GM12878 (cell line): ENCODE data around the gene PPP6R1. TPM values are rescaled to one million over a fixed set of nuclear protein-coding genes. Genes with fewer than 3 reads are reported as not detected.

Source experiments
- ATAC-seq: fragments of 200-7000 bp; cut with Tn5 transposase; 3 replicates; pipeline ENCODE4 v1.9.1; 2020; ENCODE audit warnings: mild to moderate bottlenecking, moderate library complexity
- BruUV-seq: library from RNA; stranded (reverse); fragments of 400-500 nt; replicated peaks from 2 replicates; lab custom pipeline; 2021; lab: Mats Ljungman, UMichigan
- CTCF ChIA-PET: fragments of 300-600 bp; sonication (Branson Sonifier 250); formaldehyde crosslinking; extraction: SDS; loops from one replicate; lab custom pipeline; 2021; ENCODE audit warnings: inconsistent platforms; lab: Yijun Ruan, JAX
- POLR2A ChIA-PET: fragments of 350-600 bp; formaldehyde crosslinking; extraction: SDS; loops from one replicate; lab custom pipeline; 2021; ENCODE audit warnings: inconsistent platforms; lab: Charles Lee
- RAD21 ChIA-PET: fragments of 300-600 bp; sonication (Branson Sonifier 250); formaldehyde crosslinking; loops from one replicate; lab custom pipeline; 2023; ENCODE audit warnings: antibody characterized with exemption; ENCODE audit not compliant: unreplicated experiment; lab: Charles Lee
- SMC1A ChIA-PET: fragments of 300-600 bp; sonication (Branson Sonifier 250); formaldehyde crosslinking; loops from one replicate; lab custom pipeline; 2023; ENCODE audit not compliant: unreplicated experiment, uncharacterized antibody; lab: Charles Lee
- DNase-seq: peaks from one replicate; pipeline ENCODE4 v3.0.0-alpha.2; 2011; ENCODE audit warnings: low read depth, low spot score
- FAIRE-seq: peaks from 3 replicates; lab custom pipeline; 2011; peaks lifted over from hg19 to GRCh38; lab: Jason Lieb, UNC
- H2AFZ ChIP-seq: 2 replicates; pipeline ENCODE4 v1.6.0; 2011; ENCODE audit warnings: low read depth, low read length, control low read depth; ENCODE audit not compliant: control insufficient read depth
- H3K27ac ChIP-seq: 2 replicates; pipeline ENCODE4 v1.5.1; 2011; ENCODE audit warnings: control low read depth; ENCODE audit not compliant: control insufficient read depth, insufficient read depth
- H3K27me3 ChIP-seq, 2 experiments: replicated peaks in 1 of 2; 2 replicates each; pipeline versions ENCODE4 v1.6.0 to v1.6.1; 2011; ENCODE audit warnings: low read length in 1 of 2; ENCODE audit not compliant: control insufficient read depth in 2 of 2, insufficient read depth in 2 of 2
- H3K36me3 ChIP-seq, 2 experiments: 2 replicates each; pipeline ENCODE4 v1.5.1; 2011; ENCODE audit warnings: low read length in 1 of 2; ENCODE audit not compliant: control insufficient read depth in 2 of 2, insufficient read depth in 2 of 2
- H3K4me1 ChIP-seq: 2 replicates; pipeline ENCODE4 v1.6.1; 2011; ENCODE audit warnings: mild to moderate bottlenecking, low read length, moderate library complexity, mixed read lengths; ENCODE audit not compliant: control insufficient read depth, insufficient read depth
- H3K4me2 ChIP-seq: 2 replicates; pipeline ENCODE4 v1.6.0; 2011; ENCODE audit warnings: control low read depth; ENCODE audit not compliant: control insufficient read depth, insufficient read depth
- H3K4me3 ChIP-seq: fragments of 200-600 bp; sonication (generic); 2 replicates; pipeline ENCODE4 v1.5.1; 2016
- H3K79me2 ChIP-seq: 2 replicates; pipeline ENCODE4 v1.6.0; 2011; ENCODE audit warnings: low read length; ENCODE audit not compliant: control insufficient read depth, insufficient read depth
- H3K9ac ChIP-seq: 2 replicates; pipeline ENCODE4 v1.8.0; 2011; ENCODE audit warnings: low read length, control low read depth, mixed read lengths; ENCODE audit not compliant: control insufficient read depth, insufficient read depth
- H3K9me3 ChIP-seq: replicated peaks from 3 replicates; pipeline ENCODE4 v1.5.1; 2011; ENCODE audit warnings: mild to moderate bottlenecking, low read length; ENCODE audit not compliant: control insufficient read depth, insufficient read depth
- H4K20me1 ChIP-seq: 2 replicates; pipeline ENCODE4 v1.6.0; 2011; ENCODE audit not compliant: control insufficient read depth, insufficient read depth
- DPF2 ChIP-seq: fragments of 450-650 bp; IDR thresholded peaks from 2 replicates; pipeline ENCODE4 v1.6.1; 2017; ENCODE audit warnings: mild to moderate bottlenecking
- ESRRA ChIP-seq: IDR thresholded peaks from 2 replicates; pipeline ENCODE4 v1.6.1; 2012; ENCODE audit warnings: mild to moderate bottlenecking, low read length, improper control_type of control experiment
- HDGF ChIP-seq: fragments of 450-650 bp; IDR thresholded peaks from 2 replicates; pipeline ENCODE4 v1.6.1; 2016; ENCODE audit warnings: antibody characterized with exemption
- KAT2A ChIP-seq: conservative IDR thresholded peaks from 2 replicates; pipeline ENCODE4 v1.6.1; 2011; ENCODE audit warnings: low read depth, low read length; ENCODE audit not compliant: control insufficient read depth
- KLF5 ChIP-seq: fragments of 450-650 bp; IDR thresholded peaks from 2 replicates; pipeline ENCODE4 v1.6.1; 2014; ENCODE audit warnings: mild to moderate bottlenecking; ENCODE audit not compliant: partially characterized antibody
- LARP7 ChIP-seq: fragments of 450-650 bp; IDR thresholded peaks from 2 replicates; pipeline ENCODE4 v1.6.1; 2017; ENCODE audit warnings: mild to moderate bottlenecking
- PAX8 ChIP-seq: fragments of 450-650 bp; IDR thresholded peaks from 2 replicates; pipeline ENCODE4 v1.6.1; 2017; ENCODE audit warnings: mild to moderate bottlenecking, moderate library complexity
- RAD21 ChIP-seq: IDR thresholded peaks from 2 replicates; pipeline ENCODE4 v1.6.1; 2011; ENCODE audit warnings: mild to moderate bottlenecking, low read depth, low read length, moderate library complexity; ENCODE audit not compliant: insufficient read depth
- SUPT20H ChIP-seq: IDR thresholded peaks from 2 replicates; pipeline ENCODE4 v1.6.1; 2011; ENCODE audit warnings: low read depth, mild to moderate bottlenecking, low read length, moderate library complexity, borderline replicate concordance; ENCODE audit not compliant: control insufficient read depth
- ZBED1 ChIP-seq: IDR thresholded peaks from 2 replicates; pipeline ENCODE4 v1.6.1; 2016; ENCODE audit warnings: borderline replicate concordance
- ZBTB11 ChIP-seq: fragments of 450-650 bp; formaldehyde crosslinking; IDR thresholded peaks from 2 replicates; pipeline ENCODE4 v1.5.0; 2022; ENCODE audit warnings: mild to moderate bottlenecking, missing genetic modification characterization
- WGBS: methylation state at CpG from one replicate; pipeline ENCODE4 v1.1.6; 2016; ENCODE audit warnings: low lambda C conversion rate; ENCODE audit not compliant: insufficient replicate concordance, insufficient coverage; ENCODE audit errors: missing lambda C conversion rate; 5-methylcytosine and 5-hydroxymethylcytosine counted together
- in situ Hi-C: fragments of 300-500 bp; cut with MboI; formaldehyde crosslinking; loops from 9 replicates; pipeline ENCODE4 v1.14.3; 2018; ENCODE audit warnings: mixed read lengths
- intact Hi-C: fragments of 100-400 bp; cut with micrococcal nuclease; formaldehyde crosslinking; loops from one replicate; pipeline ENCODE4 v1.14.2; 2022; ENCODE audit not compliant: unreplicated experiment
- polyA plus RNA-seq, 11 experiments: library from polyadenylated mRNA; depleted of rRNA in 4 of 11; unstranded in 6 of 11; stranded (reverse) in 5 of 11; fragments of >200 nt; fragmentation: Nextera tagmentation in 4 of 11; fragmentation: Illumina TruSeq in 1 of 11; extraction: Ambion mirVana in 4 of 11; extraction: Trizol in 1 of 11; gene quantifications; 1 replicate in 1 of 11; 2 replicates in 10 of 11; pipeline versions ENCODE4 v1.2.1 to v1.2.3, GENCODE V29; 2011 to 2016; ENCODE audit warnings: inconsistent platforms in 2 of 11, missing spikeins in 2 of 11, low read depth in 1 of 11
- total RNA-seq, 4 experiments: library from RNA; depleted of rRNA in 3 of 4; stranded (reverse); fragments of >200 nt in 3 of 4; fragmentation: Illumina TruSeq in 1 of 4; extraction: Trizol in 1 of 4; gene quantifications; 2 replicates each; pipeline versions ENCODE4 v1.2.1 to v1.2.3, GENCODE V29; 2013 to 2021
- TF ChIP-seq, protein P1 (sequence below): IDR thresholded peaks from 2 replicates; pipeline ENCODE4 v1.6.1; 2012; ENCODE audit warnings: low read length, inconsistent platforms

Gene PPP6R1
- total and polyA plus RNA-seq, 10 of the 15 experiments (the other 5 are each of a cell fraction or from before 2014, with no cell fraction given): 0.80 to 173 (median 63.7) TPM

GRCh38 chr19:55189403-55189835 lies 69.4 kb downstream of the PPP6R1 start:
- no peaks in the 10 kb centered on the region for H3K4me1 ChIP-seq
- FAIRE-seq (no peak), DNase-seq (no peak), ATAC-seq (no peak)
- CTCF ChIA-PET: no interaction called here
- no peaks in the 10 kb centered on the region for H4K20me1 ChIP-seq
- no peak overlapping the region for H2AFZ ChIP-seq
- H3K4me3 ChIP-seq: no peak overlapping the region
- H3K9ac ChIP-seq: no peak overlapping the region
- no peaks in the 10 kb centered on the region for H3K9me3 ChIP-seq
- SMC1A ChIA-PET: no interaction called here
- H3K27me3 ChIP-seq: no peaks in the 10 kb centered on the region
- no peaks in the 10 kb centered on the region for H3K79me2 ChIP-seq
- intact Hi-C loops (no loop called here), in situ Hi-C loops (no loop called here)
- no peak overlapping the region for H3K27ac ChIP-seq
- RAD21 ChIA-PET: interaction anchor here (0.7 kb wide), 1 partner anchor 45 kb away, joined by 3 read pairs; no protein-coding TSS in a partner anchor
- WGBS: 48% methylated on average over 15 of the region's 15 CpGs
- no peak for TF ChIP-seq RAD21
- no peak for TF ChIP-seq ESRRA
- no peak for TF ChIP-seq LARP7
- TF ChIP-seq PAX8: no peak
- TF ChIP-seq, protein P1, sequence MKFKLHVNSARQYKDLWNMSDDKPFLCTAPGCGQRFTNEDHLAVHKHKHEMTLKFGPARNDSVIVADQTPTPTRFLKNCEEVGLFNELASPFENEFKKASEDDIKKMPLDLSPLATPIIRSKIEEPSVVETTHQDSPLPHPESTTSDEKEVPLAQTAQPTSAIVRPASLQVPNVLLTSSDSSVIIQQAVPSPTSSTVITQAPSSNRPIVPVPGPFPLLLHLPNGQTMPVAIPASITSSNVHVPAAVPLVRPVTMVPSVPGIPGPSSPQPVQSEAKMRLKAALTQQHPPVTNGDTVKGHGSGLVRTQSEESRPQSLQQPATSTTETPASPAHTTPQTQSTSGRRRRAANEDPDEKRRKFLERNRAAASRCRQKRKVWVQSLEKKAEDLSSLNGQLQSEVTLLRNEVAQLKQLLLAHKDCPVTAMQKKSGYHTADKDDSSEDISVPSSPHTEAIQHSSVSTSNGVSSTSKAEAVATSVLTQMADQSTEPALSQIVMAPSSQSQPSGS: no peak
- no TSS peak for BruUV-seq
- no peak overlapping the region for H3K4me2 ChIP-seq
- POLR2A ChIA-PET: no interaction called here
- no peaks in the 10 kb centered on the region for H3K36me3 ChIP-seq

- Histone ChIP-seq H3K36me3 (no peaks in the 10 kb centered on the region), H3K79me2 (no peaks in the 10 kb centered on the region), H3K4me3 (no peak overlapping the region), H4K20me1 (no peaks in the 10 kb centered on the region), H3K27me3 (no peaks in the 10 kb centered on the region), H3K4me1 (no peaks in the 10 kb centered on the region), H2AFZ (no peak overlapping the region), H3K4me2 (no peak overlapping the region), H3K9me3 (no peaks in the 10 kb centered on the region), H3K27ac (no peak overlapping the region), H3K9ac (no peak overlapping the region)
- intact Hi-C loops (no loop called here), in situ Hi-C loops (no loop called here)
- 10% methylated on average over 8 of the region's 8 CpGs for WGBS
- ATAC-seq (no peak), DNase-seq (no peak), FAIRE-seq (no peak)
- BruUV-seq: no TSS peak
- POLR2A ChIA-PET: no interaction called here
- CTCF ChIA-PET: no interaction called here
- SMC1A ChIA-PET: no interaction called here
- RAD21 ChIA-PET: no interaction called here
- no peak for TF ChIP-seq KAT2A
- TF ChIP-seq SUPT20H: no peak
- TF ChIP-seq HDGF: no peak
- TF ChIP-seq DPF2: no peak
- TF ChIP-seq KLF5: no peak
- TF ChIP-seq ZBTB11 (CRISPR knock-in tag): no peak
- TF ChIP-seq ZBED1: no peak
These were observed 70.2 kb downstream of the PPP6R1 start for GRCh38 chr19:55188625-55189024.
